ENCODE data around the gene SNTB2.

SNTB2 gene

DNA sequence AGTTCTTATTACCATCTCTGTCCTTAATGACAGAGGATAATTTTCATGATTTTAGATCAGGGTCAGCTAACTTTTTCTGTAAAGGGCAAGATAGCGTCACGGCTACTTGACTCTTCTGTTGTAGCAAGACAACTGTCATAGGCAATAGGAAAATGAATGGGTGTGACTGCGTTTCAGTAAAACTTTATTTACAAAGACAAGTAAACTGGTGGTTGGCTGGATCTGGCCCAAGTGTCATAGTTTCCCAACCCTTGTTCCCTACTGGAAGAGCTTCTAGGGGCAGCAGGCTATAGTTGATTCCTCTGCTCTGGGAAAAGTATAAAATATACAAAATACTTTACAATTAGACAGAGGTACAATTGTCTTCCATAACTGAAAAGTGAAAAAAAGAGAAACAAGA is 73.5 kb downstream of the SNTB2 start:
- H3K36me3 ChIP-seq (ENCODE audit: control insufficient read depth, insufficient read depth, low read length): peaks cover 38% of the 10 kb centered on the region
- no peaks in the 10 kb centered on the region for H3K4me1 ChIP-seq (ENCODE audit: control insufficient read depth, insufficient read depth, low read length, poor library complexity, severe bottlenecking)
- H3K27ac ChIP-seq (ENCODE audit: low read depth, low read length, severe bottlenecking): no peak overlapping the region
- H3K9me3 ChIP-seq (ENCODE audit: control insufficient read depth, low read length): no peaks in the 10 kb centered on the region
- no peak overlapping the region for H3K4me3 ChIP-seq (ENCODE audit: extremely low read depth, insufficient read depth, low read length, poor library complexity, severe bottlenecking)
- 95 to 100% methylated on average over 3 of the region's 3 CpGs for WGBS, 2 experiments (ENCODE audit: insufficient coverage in 2 of 2)

DNA sequence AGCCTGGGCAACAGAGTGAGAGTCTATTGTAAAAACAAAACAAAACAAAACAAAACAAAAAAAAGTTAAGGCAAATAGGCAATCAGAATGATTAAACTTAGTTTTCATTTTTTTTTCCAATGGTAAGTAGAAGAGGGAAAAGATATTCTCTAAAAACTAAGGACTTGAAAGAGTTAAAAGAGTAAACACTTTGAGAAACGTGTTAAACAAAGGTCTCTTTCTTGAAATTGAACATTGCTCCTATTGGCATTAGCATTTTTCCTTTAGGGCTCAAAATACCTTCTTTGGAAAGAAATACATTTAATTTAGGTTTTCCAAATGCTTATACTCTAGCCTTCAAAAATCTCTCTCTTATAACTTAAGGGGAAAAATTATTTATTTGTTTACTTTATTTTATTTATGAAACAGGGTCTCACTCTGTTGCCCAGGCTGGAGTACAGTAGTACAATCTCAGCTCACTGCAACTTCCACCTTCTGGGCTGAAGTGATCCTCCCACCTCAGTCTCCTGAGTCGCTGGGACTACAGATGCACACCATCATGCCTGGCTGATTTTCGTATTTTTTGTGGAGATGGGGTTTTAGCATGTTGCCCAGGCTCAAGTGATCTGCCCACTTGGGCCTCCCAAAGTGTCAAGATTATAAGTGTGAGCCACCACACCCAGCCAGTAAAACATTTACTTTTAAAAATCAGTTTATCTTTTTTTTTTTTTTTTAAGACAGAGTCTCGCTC is 79.5 kb downstream of the SNTB2 start:
- H3K4me1 ChIP-seq (ENCODE audit: control insufficient read depth, insufficient read depth, low read length, poor library complexity, severe bottlenecking): no peaks in the 10 kb centered on the region
- H3K9me3 ChIP-seq (ENCODE audit: control insufficient read depth, low read length): no peaks in the 10 kb centered on the region
- 86 to 100% methylated on average over 1 to 3 of the region's 4 CpGs for WGBS, 2 experiments (ENCODE audit: insufficient coverage in 2 of 2)
- H3K36me3 ChIP-seq (ENCODE audit: control insufficient read depth, insufficient read depth, low read length): peaks cover 32% of the 10 kb centered on the region
- no peak overlapping the region for H3K27ac ChIP-seq (ENCODE audit: low read depth, low read length, severe bottlenecking)
- H3K4me3 ChIP-seq (ENCODE audit: extremely low read depth, insufficient read depth, low read length, poor library complexity, severe bottlenecking): no peak overlapping the region

DNA sequence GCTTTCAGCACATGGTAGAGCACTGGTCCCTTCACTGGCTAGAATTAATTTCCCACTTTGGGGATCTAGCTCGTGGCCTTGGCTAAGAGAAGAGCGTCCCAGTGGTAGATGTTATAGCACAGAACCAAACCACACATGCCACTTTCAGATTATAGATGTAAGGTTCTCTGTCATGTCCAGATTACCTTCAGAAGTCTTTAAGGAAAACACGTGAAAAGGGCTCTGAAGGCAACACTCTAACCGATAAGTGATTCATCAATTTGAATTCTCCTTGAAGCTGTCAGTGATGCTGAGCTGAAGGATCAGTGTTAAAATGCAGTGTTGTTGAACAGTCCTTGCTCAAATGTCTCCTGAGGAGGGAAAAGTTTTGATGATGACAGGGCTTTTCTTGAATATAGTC is 80.7 kb downstream of the SNTB2 start:
- WGBS, 2 experiments (ENCODE audit: insufficient coverage in 2 of 2): 94 to 100% methylated on average over 2 of the region's 4 CpGs
- no peaks in the 10 kb centered on the region for H3K4me1 ChIP-seq (ENCODE audit: control insufficient read depth, insufficient read depth, low read length, poor library complexity, severe bottlenecking)
- no peaks in the 10 kb centered on the region for H3K9me3 ChIP-seq (ENCODE audit: control insufficient read depth, low read length)
- H3K36me3 ChIP-seq (ENCODE audit: control insufficient read depth, insufficient read depth, low read length): peaks cover 31% of the 10 kb centered on the region
- H3K4me3 ChIP-seq (ENCODE audit: extremely low read depth, insufficient read depth, low read length, poor library complexity, severe bottlenecking): no peak overlapping the region
- no peak overlapping the region for H3K27ac ChIP-seq (ENCODE audit: low read depth, low read length, severe bottlenecking)

DNA sequence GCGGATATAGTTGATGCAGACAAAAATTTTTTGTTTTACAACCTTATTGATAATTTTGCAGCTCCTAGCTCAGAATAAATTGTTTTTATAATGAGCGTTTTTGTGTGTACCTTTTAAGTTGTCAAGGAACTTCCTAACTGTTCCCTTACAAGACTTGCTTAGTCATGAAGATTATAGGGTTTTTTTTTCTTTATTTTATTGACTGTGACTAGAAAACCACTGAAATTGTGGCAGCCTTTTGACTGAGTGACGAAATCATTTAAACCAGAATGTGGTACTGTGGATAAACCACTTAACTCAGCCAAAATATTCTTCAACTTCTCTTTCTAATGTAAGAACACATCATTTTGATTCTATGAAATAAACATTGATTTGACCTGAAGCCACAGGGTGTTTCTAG is 83.4 kb downstream of the SNTB2 start:
- no CpG with 5 or more reads among the region's 3 CpGs for WGBS, 2 experiments (ENCODE audit: insufficient coverage in 2 of 2)
- no peak overlapping the region for H3K4me3 ChIP-seq (ENCODE audit: extremely low read depth, insufficient read depth, low read length, poor library complexity, severe bottlenecking)
- H3K4me1 ChIP-seq (ENCODE audit: control insufficient read depth, insufficient read depth, low read length, poor library complexity, severe bottlenecking): no peaks in the 10 kb centered on the region
- H3K27ac ChIP-seq (ENCODE audit: low read depth, low read length, severe bottlenecking): no peak overlapping the region
- H3K9me3 ChIP-seq (ENCODE audit: control insufficient read depth, low read length): no peaks in the 10 kb centered on the region
- peaks cover 18% of the 10 kb centered on the region for H3K36me3 ChIP-seq (ENCODE audit: control insufficient read depth, insufficient read depth, low read length)

DNA sequence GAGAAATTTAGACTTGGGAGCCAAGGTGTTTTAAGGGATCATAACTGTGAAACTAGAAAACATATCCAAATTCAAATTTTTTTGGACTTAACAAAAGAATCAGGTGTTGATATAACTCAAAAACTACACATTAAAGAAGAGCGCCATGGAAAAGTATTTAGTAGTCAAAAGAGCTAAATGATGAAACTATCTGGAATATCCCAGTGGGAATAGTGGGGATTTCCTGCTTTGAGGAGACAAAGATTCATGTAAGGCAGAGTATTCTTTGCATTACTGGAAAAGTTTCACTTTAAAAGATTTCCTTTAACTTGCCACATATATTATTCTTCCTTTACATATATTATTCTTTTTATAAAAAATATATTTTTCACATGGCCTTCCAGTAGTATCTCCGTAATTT is 83.9 kb downstream of the SNTB2 start:
- Histone ChIP-seq H3K9me3 (ENCODE audit: control insufficient read depth, low read length) (no peaks in the 10 kb centered on the region), H3K4me3 (ENCODE audit: extremely low read depth, insufficient read depth, low read length, poor library complexity, severe bottlenecking) (no peak overlapping the region), H3K4me1 (ENCODE audit: control insufficient read depth, insufficient read depth, low read length, poor library complexity, severe bottlenecking) (no peaks in the 10 kb centered on the region), H3K36me3 (ENCODE audit: control insufficient read depth, insufficient read depth, low read length) (peaks cover 18% of the 10 kb centered on the region), H3K27ac (ENCODE audit: low read depth, low read length, severe bottlenecking) (no peak overlapping the region)
- no CpG with 5 or more reads among the region's 2 CpGs for WGBS, 2 experiments (ENCODE audit: insufficient coverage in 2 of 2)

DNA sequence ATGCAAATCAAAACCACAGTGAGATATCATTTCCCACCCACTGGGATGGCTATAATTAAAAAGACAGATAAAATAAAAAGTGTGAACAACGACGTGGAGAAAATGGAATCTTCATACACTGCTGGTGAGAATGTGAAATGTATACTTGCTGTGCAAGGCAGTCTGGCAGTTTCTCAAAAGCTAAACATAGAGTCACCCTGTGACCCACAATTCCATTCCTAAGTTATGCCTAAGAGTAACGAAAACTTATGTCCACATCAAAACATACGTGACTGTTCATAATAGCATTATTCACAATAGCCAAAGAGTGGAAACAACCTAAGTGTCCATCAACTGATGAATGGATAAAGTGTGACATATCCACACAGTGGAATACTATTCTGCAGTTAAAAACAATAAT is 86.0 kb downstream of the SNTB2 start:
- Histone ChIP-seq H3K36me3 (ENCODE audit: control insufficient read depth, insufficient read depth, low read length) (peaks cover 21% of the 10 kb centered on the region), H3K9me3 (ENCODE audit: control insufficient read depth, low read length) (no peaks in the 10 kb centered on the region), H3K27ac (ENCODE audit: low read depth, low read length, severe bottlenecking) (no peak overlapping the region), H3K4me3 (ENCODE audit: extremely low read depth, insufficient read depth, low read length, poor library complexity, severe bottlenecking) (no peak overlapping the region), H3K4me1 (ENCODE audit: control insufficient read depth, insufficient read depth, low read length, poor library complexity, severe bottlenecking) (no peaks in the 10 kb centered on the region)
- 88 to 100% methylated on average over 1 of the region's 4 CpGs for WGBS, 2 experiments (ENCODE audit: insufficient coverage in 2 of 2)

DNA sequence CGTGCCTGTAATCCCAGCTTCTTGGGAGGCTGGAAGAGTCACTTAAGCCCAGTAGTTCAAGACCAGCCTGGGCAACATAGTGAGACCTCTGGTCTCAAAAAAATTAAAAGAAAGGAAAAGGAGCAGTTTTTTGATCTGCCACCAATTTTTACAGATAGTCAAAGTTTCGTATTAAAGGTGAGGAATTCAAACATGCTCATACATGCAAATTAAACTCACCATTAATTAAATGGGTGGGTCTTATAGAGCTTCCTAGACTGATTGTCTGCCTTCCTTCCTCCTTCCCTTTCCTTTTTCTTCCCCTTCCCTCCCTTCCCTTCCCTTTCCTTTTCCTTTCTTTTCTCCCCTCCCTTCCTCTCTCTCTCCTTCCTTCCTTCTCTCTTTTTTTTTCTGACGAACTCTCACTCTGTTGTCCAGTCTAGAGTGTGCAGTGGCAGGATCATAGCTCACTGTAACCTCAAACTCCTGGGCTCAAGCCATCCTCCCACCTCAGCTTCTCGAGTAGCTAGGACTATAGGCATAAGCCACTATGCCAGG is 87.8 kb downstream of the SNTB2 start:
- 92 to 100% methylated on average over 1 to 2 of the region's 4 CpGs for WGBS, 2 experiments (ENCODE audit: insufficient coverage in 2 of 2)
- H3K36me3 ChIP-seq (ENCODE audit: control insufficient read depth, insufficient read depth, low read length): peaks cover 19% of the 10 kb centered on the region
- H3K4me1 ChIP-seq (ENCODE audit: control insufficient read depth, insufficient read depth, low read length, poor library complexity, severe bottlenecking): no peaks in the 10 kb centered on the region
- no peak overlapping the region for H3K4me3 ChIP-seq (ENCODE audit: extremely low read depth, insufficient read depth, low read length, poor library complexity, severe bottlenecking)
- no peaks in the 10 kb centered on the region for H3K9me3 ChIP-seq (ENCODE audit: control insufficient read depth, low read length)
- H3K27ac ChIP-seq (ENCODE audit: low read depth, low read length, severe bottlenecking): no peak overlapping the region

DNA sequence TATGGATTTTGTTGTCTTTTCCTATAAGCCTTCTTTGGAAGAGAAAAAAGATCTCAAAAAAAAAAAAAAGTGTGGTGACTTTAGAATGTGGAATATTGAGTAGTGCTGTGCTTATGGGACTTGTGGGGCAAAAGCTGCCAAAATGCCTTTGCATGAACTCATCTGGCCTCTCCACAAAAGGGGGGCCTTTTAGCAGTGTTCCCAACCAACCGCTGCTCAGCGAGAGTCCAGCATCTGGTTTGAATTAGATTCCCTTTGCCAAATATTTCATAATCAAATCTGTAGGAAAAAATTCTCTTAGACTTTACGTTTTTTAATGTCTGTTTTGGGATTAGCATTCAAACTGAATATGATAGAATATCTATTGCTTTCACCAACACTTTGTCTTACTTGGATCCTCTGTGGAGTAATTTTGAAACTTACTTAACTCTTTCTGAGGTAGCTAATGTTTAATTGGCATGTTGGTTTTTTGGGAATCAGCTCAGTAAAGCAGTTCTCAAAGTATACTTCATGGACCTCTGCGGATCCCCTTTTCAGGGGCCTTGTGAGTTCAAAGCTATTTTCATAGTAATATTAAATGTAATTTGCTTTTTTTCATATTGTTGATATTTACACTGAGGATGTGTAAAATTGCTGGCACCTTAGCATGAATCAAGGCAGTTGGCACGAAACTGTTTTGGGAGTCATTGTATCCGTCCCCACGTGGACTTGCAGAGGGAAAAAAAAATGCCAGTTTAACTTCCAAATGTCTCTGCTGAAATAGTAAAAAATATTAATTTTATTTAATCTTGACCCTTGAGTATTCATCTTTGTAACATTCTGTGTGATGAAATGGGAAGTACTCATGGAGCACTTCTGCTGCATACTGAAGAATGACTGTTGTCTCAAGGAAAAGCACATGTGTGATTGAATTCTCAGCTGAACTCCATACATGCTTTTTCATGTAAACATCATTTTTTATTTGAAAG is 89.5 kb downstream of the SNTB2 start:
- Histone ChIP-seq H3K27ac (ENCODE audit: low read depth, low read length, severe bottlenecking) (no peak overlapping the region), H3K4me3 (ENCODE audit: extremely low read depth, insufficient read depth, low read length, poor library complexity, severe bottlenecking) (no peak overlapping the region)
- 90% methylated on average over 2 of the region's 7 CpGs; no CpG with 5 or more reads in 1 of the 2 experiments for WGBS, 2 experiments (ENCODE audit: insufficient coverage in 2 of 2)

DNA sequence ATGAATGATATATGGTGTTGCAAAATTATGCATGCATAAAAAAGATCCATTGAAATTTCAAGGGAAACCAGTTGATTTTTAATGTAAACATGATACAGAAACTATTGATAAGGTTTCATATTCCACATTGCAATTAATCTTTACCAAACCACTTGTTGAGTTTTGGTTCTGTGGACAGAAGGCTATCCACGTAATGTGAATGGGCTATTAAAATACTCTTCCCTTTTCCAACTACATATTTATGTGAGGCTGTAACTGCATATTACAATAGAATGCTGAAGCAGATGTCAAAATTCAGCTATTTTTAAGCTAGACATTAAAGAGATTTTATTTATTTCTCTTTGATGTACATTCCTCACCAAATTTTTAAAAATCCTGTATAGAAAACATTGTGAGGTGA is 90.4 kb downstream of the SNTB2 start:
- H3K9me3 ChIP-seq (ENCODE audit: control insufficient read depth, low read length): no peaks in the 10 kb centered on the region
- H3K27ac ChIP-seq (ENCODE audit: low read depth, low read length, severe bottlenecking): no peak overlapping the region
- H3K36me3 ChIP-seq (ENCODE audit: control insufficient read depth, insufficient read depth, low read length): peaks cover 4% of the 10 kb centered on the region
- no CpG with 5 or more reads among the region's 1 CpG for WGBS, 2 experiments (ENCODE audit: insufficient coverage in 2 of 2)
- H3K4me1 ChIP-seq (ENCODE audit: control insufficient read depth, insufficient read depth, low read length, poor library complexity, severe bottlenecking): no peaks in the 10 kb centered on the region
- H3K4me3 ChIP-seq (ENCODE audit: extremely low read depth, insufficient read depth, low read length, poor library complexity, severe bottlenecking): no peak overlapping the region

More for the DNA sequence above, 89.5 kb downstream of the SNTB2 start:
- Histone ChIP-seq H3K4me1 (ENCODE audit: control insufficient read depth, insufficient read depth, low read length, poor library complexity, severe bottlenecking) (no peaks in the 10 kb centered on the region), H3K36me3 (ENCODE audit: control insufficient read depth, insufficient read depth, low read length) (peaks cover 11% of the 10 kb centered on the region), H3K9me3 (ENCODE audit: control insufficient read depth, low read length) (no peaks in the 10 kb centered on the region)

DNA sequence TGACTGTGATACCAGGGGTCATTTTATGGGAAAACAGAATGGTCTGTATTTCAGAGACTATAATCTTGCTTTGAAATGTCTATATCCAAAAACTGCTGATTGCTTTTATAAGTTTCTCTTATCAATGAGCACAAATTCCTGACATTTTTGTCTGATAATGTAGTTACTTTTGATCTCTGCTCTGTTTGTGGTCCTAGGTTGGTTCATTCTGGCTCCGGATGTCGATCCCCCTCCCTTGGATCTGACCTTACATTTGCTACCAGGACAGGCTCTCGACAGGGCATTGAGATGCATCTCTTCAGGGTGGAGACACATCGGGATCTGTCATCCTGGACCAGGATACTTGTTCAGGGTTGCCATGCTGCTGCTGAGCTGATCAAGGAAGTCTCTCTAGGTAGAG is 96.9 kb downstream of the SNTB2 start:
- H3K4me1 ChIP-seq (ENCODE audit: control insufficient read depth, insufficient read depth, low read length, poor library complexity, severe bottlenecking): peaks cover 10% of the 10 kb centered on the region
- peaks cover 25% of the 10 kb centered on the region for H3K36me3 ChIP-seq (ENCODE audit: control insufficient read depth, insufficient read depth, low read length)
- no peaks in the 10 kb centered on the region for H3K9me3 ChIP-seq (ENCODE audit: control insufficient read depth, low read length)
- H3K4me3 ChIP-seq (ENCODE audit: extremely low read depth, insufficient read depth, low read length, poor library complexity, severe bottlenecking): no peak overlapping the region
- WGBS, 2 experiments (ENCODE audit: insufficient coverage in 2 of 2): 89 to 94% methylated on average over 2 to 4 of the region's 4 CpGs
- no peak overlapping the region for H3K27ac ChIP-seq (ENCODE audit: low read depth, low read length, severe bottlenecking)
